HG03064 (cell line): Measurements from ENCODE around the gene CCDC92.

ENCODE experiments used
- ATAC-seq: cut with Tn5 transposase; IDR thresholded peaks from one replicate; pipeline ENCODE4 v1.9.1; 2021; ENCODE audit warnings: low read depth; ENCODE audit not compliant: unreplicated experiment

CCDC92 gene

DNA sequence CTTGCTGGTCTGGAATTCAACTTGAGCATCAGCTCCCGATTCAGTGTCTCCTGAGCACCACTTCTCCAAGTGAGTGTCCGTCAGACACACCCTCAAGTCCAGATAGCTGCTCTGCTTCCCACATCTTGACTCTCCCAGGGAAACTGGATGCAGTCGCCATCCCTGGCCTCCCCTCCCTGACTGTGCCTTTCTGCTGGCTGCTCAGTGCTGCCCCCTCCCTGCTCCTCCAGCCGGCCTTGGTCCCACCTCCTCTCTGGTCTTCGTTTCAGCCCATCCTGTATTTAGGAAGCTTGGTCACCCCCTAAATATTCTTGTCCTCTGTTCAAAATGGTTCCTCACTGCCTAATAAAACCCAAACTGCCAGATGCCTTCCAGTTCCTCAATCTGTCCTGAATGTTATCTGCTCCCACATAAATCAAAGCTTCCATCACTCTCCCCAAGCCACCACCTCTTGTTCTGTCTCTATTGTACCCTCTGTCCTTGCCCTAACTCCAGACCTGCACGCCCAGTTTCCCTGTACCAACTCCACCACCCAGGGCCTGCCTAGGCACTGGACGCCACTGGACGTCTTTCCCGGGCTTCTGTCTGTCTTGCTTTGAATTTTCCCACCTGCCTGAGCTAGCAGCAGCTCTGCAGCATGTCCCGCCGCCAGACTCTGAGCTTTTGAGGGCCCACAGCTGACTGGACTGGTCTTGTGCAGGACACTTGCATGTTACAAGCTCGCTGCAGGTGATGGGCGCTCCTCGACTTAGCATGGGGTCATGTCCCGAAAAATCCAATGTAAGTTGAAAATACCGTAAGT is 33.8 kb downstream of the CCDC92 start:
- ATAC-seq: no peak

DNA sequence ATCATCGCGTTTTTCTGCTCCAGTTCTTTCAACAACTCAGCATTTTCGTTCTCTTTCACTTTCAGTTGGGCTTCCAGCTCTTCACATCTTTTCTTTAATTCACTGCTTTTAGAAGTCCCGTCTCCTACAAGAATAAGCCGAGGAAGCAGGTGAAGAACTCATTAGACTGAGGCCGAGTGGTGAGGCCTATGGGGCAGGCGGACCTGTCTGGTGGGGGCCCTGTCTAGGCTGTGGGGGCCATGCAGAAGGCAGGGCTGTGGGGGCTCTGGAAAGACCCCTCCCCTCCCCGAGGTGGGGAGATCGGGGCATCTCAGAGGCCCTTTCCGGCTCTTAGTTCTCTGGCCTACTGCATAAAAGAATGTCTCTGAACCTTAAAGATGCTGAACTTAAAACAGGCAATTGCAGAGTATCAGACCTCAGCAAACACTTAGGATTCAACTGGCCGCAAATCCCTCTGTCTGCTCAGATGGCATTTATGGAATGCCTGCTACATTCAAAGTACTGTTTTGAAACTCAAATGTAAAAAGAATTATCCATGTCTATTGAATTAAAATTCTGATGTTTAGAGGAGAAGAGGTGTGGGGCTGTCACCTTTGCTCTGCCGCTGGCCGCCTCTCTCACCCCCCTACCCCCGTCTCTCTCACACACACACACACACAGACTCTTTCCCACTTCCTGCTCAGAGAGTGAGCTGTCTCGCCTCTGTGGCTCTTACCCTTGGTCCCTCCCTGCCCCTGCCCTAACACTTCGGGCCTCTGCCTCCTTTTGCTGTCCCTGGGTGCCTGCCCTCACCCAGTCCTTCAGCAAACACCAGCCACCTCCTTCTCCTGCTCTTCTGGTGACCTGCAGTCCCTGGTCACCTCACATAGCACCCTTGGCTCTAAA is 34.7 kb downstream of the CCDC92 start:
- no peak for ATAC-seq

DNA sequence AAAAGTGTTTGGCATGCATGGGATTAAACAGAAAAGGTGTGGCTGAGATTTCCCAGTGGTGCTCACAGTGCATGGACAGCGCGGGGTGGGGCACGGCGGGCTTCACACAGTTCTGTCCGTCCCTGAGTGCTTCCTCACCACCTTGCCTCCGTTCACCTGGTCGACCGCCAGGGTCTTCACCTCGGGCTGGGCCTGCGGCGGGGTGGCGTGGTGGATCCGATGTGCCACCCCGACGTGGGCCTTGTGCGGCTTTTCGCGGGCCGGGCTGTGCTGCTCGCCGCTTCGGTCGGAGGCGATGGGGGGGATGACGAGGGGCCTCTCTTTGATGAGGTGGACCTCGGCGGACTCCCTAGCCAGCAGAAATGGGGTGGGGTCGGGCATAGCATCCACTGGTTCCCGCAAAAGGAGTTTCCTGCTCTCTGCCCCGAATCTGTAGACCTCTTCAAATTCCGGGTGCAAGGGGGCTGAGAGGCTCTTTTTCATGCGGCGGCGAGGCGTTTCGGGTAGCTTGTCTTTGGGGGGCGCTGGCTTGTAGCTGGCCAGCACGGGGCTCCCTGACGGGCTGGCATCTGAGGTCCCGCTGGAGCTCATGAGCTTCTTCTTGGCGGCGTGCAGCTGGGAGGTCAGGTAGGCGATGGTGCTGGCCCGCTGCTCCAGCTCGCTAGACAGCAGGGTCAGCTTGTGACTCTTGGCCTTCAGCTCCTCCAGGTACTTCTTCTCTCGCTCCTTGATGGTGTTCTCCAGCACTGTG is 35.5 kb downstream of the CCDC92 start:
- ATAC-seq: no peak

DNA sequence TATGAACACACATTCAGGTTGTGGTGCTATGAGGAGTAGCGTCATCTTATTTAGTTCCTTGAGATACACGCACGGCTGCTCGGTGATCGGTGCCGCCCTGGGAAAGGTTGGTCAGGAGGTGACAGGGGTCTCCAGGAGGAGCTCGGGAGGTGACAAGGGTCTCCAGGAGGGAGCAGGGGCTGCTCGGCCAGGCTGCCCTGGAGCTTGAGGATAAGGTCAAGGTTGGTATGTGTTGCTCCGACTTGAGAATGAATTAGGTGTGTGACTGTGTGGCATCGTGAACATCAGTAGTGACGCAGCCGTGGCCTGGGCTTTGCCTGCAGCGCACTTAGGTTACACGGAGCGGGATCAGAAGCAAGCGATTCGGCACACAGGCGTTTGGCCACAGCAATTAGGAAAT is 36.2 kb downstream of the CCDC92 start:
- ATAC-seq: no peak

DNA sequence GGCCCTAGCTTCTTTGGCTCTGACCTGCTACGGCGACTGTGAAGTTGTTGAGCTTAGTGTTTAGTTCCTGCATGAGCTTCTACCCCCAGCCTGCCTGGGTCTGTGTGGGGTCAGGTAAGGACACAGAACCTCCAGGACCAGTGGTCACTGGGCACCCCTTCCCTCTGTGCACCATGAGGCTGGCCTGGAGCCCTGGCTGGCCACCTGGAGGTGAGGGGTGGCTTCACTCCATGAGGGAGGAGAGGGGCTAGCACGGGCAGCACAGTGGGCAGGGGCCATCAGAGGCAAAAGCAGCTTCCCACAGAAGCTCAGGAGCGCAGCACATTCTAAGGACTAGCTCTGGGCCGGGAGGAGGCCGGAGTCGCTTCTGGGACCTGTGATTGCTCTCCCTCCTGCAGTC is 36.7 kb downstream of the CCDC92 start:
- no peak for ATAC-seq

DNA sequence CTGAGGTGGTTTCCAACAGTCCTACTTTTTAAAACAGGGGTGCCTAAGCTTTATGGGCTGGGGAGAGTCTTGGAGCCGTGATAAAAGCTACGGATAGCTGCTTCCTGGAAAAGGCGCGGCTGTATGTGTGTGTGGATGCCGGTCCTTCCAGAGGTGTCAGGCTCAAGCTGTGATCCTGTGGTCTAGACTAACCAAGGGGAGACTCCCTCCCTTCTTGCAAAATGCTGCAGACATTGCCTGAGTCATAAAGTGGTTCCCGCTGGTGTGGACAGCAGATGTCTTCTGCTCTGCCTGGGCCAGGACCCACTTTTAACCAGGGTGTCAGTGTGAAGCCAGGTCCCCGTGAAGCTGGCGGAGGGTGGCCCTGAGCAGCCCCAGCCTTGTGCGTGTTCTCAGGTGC is 37.8 kb downstream of the CCDC92 start:
- ATAC-seq: no peak

DNA sequence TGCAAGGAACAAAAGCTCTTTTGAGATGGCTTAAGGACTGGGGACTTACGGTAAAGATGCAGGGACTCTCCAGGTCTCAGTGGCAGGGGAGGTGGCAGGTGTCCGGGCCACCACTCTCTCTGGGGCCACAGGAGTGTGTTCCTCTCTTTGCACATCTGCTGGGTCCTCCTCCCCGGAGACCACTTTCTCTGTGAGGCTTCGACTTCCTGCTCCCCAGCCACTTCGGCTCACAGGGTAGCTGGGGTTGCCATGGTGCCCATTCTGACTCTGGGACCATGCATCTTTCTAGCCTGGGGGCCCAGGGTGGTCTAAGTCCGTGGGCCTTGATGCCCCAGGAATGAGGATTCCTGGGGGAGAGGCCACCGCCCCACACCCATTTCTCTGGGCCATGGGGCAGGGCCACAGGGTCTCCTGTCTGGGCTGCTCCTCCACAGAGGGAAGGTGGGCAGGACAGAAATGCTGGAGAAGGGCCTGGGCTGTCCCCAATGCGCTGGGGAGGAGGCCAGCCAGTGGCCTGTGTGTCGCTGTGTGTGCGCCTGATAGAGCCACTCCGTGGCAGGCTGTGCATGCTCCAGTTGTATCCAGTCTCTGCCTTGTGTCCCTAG is 38.5 kb downstream of the CCDC92 start:
- no peak for ATAC-seq

DNA sequence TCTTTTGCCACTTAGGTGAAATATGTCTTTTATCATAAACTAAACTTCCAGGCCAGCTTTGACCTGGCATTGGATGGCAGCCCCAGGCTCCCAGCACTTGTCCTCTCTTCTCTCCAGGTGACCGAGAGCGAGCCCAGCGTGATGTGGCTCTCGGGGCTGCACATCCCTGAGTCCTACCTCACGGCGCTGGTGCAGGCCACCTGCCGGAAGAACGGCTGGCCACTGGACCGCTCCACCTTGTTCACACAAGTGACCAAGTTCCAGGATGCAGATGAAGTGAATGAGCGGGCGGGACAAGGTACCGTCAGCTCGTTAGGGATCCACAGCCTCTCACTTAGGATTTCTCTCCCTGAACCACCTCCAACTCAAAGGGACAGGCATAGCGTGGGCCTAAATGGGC is 39.4 kb downstream of the CCDC92 start:
- ATAC-seq: no peak

DNA sequence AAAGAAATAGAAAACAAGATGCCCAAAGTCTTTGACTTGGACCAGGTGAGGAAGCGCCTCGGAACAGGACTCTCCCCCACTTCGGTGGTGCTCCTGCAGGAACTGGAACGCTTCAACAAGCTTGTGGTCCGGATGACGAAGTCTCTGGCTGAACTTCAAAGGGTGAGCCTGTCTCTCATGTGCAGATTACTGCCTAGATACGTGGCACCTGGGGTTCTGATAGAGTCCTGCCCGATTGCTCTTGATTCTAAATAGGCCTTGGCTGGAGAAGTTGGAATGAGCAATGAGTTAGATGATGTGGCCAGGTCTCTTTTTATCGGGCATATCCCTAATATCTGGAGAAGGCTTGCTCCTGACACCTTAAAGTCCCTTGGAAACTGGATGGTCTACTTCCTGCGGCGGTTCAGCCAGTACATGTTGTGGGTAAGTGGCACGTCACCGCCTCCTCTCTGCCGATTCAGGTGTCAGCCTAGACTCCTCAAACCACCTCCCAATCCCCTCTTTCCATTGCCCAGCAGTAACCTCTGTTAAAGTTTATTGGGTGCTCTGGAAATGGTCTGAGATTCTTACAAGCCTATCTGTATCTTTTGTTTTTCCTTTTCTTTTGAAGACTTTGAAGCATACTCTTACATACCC is 40.8 kb downstream of the CCDC92 start:
- no peak for ATAC-seq

DNA sequence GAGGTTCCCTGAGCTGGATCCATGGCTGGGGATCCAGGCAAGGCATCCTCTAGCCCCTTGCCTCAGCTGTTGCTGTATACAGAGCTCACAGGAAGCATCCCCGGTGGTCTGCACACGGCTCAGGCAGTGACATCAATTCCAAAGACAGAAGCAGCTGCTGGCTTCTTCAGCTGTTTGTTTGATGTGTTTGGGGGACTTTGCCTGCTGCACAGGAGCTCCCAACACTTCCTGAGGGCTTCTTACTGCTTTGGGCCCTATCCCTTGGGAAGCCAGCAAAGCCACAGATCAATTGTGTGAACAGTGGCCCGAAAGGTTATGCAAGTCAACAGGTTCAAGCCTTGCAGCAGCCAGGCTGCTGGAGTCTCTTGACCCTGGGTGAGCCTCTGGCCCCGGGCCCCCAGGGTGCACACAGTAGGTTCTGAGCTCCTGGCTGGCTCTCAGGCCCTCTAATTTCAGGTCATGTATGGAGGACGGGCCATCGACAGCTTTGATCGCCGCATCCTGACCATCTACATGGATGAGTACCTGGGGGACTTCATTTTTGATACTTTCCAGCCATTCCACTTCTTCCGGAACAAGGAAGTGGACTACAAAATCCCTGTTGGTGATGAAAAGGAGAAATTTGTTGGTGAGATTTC is 42.6 kb downstream of the CCDC92 start:
- ATAC-seq: no peak

DNA sequence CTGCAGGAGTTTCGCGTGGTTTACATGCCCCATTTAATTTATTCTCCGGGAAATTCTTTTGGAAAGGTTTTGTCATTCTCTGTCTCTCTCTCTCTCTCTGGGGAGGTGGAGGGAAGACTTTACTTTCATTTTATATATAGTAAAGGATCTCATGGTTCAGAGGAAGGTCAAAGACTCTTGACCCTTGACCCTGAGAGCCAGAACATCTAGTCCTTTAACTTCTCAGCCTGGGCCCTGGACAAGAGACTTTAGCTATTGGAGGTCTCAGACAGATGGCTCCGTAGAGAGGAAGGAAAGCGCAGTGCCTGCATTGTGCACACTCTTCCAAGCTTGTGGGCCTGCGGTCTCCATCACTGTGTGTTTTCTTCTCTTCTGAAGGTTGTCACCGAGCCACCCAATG is 43.7 kb downstream of the CCDC92 start:
- ATAC-seq: no peak

DNA sequence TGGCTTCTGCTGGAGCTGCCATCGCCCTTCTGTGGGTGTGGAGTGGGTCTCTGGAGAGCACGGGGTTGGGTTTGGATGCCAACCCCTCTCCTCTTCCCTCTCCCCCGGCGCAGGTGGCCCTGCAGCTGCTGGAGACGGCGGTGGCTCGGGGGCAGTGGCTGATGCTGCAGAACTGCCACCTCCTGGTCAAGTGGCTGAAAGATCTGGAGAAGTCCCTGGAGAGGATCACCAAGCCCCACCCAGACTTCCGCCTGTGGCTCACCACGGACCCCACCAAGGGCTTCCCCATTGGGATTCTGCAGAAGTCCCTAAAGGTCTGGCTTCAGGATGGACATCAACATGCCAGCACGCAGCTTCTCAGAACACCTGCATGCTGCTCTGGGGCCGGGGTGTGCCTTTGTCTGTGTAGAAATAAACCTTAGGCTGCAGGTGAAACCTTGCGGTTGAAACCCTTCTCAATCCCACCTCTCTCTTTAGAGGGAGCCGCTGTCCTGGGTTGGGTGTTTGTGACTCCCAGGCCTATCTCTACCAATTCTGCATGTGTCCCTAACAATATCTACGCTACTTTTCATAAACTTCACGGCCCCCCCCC is 44.3 kb downstream of the CCDC92 start:
- no peak for ATAC-seq

DNA sequence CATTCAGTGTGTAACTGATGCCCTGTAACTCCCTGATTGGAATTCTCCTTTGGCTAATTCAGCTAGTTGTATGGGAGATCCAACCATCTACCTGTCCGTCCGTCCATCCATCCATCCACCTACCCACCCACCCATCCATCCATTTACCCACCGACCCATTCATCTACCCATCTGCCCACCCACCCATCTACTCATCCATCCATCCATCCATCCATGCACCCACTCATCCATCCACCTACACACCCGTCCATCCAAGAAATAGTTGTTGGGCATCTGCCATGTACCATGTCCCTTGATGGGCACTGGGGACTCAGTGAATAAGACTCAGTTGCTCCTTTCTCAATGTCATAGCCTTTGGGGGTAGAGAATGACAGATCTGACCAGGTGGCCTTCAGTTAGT is 48.1 kb downstream of the CCDC92 start:
- no peak for ATAC-seq

DNA sequence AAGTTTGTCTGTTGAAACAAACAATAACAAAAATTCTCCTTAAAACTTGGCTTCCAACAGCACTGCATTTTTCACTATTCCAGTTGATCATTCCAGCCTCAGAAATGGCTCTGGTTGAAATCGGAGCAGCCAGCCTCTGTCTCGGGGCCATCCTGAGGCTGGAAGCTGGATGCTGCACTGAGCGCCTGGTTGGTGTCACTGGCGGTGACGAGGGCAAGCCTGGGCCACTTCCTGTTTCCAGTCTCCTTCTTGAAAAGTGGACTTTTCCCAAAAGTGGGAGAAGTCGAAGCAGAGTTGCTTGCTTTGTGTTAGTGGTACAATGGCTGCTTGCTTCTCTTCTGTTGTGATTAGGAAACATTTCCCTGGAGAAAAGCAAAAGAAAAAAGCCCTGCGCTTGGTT is 48.7 kb downstream of the CCDC92 start:
- ATAC-seq: no peak

DNA sequence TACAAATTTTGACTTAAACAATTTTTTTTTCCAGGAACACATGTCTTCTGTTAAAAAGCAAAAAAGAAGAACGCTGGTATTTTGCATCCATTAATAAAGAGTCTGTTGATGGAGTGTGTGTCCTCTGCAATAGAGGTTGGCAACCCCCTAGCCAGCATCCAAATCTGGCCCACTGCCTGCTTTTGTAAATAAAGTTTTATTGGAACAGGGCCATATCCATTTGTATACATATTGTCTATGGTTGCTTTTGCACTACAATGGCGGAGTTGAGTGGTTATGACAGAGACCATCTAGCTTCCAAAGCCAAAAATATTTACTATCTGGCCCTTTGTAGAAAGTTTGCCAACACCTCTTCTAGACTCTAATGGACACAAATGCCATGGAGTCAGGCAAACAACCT is 49.6 kb downstream of the CCDC92 start:
- no peak for ATAC-seq

DNA sequence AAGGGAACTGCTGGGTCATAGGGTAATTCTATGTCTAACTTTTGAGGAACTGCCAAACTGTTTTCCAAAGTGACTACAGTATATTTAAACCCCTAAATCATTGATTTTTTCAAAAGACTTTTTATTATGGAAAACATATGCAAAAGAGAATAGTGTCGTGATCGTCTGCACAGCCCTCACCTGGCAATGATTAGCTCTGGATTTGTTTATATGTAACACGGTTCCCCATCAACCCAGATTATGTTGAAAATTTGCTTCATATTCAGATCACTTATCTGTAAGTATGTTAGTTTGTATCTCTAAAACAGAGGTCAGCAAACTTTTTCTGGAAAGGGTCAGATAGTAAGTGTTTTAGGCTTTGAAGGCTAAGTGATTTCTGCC is 52.7 kb downstream of the CCDC92 start:
- ATAC-seq: no peak

DNA sequence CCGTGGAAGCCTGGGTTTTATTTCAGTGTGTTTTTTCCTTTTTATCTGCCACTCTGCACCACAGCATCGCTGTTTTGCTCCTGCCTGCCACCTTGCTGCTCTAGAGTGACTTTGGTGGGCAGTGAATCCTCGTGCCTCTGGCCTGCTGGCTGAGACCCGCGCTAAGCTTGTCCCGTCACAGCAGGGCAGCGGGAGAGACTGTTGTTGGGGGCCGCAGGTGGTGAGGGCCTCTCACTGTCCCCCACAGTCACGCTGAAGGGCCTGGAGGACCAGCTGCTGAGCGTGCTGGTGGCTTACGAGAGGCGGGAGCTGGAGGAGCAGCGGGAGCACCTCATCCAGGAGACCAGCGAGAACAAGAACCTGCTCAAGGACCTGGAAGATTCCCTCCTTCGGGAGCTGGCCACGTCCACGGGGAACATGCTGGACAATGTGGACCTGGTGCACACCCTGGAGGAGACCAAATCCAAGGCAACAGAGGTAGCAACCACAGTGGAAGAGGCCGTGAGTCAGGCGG is 55.2 kb downstream of the CCDC92 start:
- ATAC-seq: no peak

DNA sequence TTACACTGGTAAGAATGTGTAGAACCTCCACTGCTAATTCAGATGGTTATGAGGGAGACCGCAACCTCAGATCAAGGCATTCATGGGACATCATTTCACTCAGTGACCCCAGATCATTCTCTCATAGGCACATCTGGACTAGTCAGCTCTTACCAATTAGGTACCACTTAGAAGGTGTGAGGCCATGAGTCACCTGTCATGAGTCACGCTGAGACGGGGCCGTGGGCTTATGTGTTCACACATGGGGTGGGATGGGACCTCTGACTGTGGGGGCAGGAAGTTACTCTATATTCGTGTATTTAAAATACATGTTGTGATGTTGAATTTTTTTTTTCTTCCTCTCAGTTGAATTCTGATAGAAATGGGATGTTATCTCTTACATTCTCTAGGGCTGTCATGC is 55.9 kb downstream of the CCDC92 start:
- no peak for ATAC-seq

DNA sequence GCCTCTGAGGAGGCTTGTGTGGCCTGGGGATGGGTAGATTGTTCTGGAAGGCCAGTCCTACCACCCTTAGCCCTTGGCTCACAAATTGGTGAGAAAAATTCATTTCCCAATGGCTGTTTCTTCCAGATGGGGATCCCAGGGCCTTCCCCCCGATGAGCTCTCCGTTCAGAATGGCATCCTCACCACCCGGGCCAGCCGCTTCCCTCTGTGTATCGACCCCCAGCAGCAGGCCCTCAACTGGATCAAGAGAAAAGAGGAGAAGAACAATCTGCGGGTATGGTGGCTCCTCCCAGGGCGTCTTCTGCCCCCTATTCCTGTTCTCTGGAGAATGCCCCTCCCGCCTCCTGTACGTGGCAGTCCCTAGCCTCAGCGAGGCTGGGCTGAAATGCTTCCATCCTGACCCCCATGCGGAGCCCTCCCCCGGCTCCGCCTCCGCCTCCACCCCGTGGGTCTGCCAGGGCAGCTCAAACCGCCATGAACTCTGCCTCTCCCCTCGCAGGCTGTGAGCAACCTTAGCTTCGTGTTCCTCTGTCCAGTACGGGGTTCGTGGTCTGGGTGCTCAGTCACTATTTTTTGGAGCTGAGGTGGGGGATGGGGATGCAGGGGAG is 57.8 kb downstream of the CCDC92 start:
- ATAC-seq: no peak
